HepG2 (cell line): ENCODE results near the gene GDAP1L1. TPM values are rescaled to one million over a fixed set of nuclear protein-coding genes. Genes with fewer than 3 reads are reported as not detected.
A peak's percentile ranks its signal among the peaks of the same experiment; 100 is the strongest.

Source experiments
- ATF5 ChIP-seq: sonication (generic); formaldehyde crosslinking; IDR thresholded peaks from 2 replicates; pipeline ENCODE4 v1.4.0; 2020; ENCODE audit warnings: mild to moderate bottlenecking, low read depth, missing genetic modification reagents
- BCL6 ChIP-seq: IDR thresholded peaks from 2 replicates; pipeline ENCODE4 v1.6.1; 2016; ENCODE audit warnings: missing genetic modification reagents, missing compliant biosample characterization
- HOXA3 ChIP-seq: sonication (generic); formaldehyde crosslinking; IDR thresholded peaks from 2 replicates; pipeline ENCODE4 v1.5.0; 2020; ENCODE audit warnings: missing genetic modification reagents
- MAFK ChIP-seq, 2 experiments: IDR thresholded peaks in 1 of 2; conservative IDR thresholded peaks in 1 of 2; 2 replicates each; pipeline ENCODE4 v1.6.1; 2011; ENCODE audit warnings: improper control_type of control experiment in 2 of 2, low read length in 2 of 2
- MTA3 ChIP-seq: sonication (generic); formaldehyde crosslinking; IDR thresholded peaks from 2 replicates; pipeline ENCODE4 v1.4.0; 2020; ENCODE audit warnings: missing genetic modification reagents
- NFYC ChIP-seq: IDR thresholded peaks from 2 replicates; pipeline ENCODE4 v1.6.1; 2016; ENCODE audit warnings: missing genetic modification reagents, missing compliant biosample characterization
- NR1H2 ChIP-seq: sonication (generic); formaldehyde crosslinking; IDR thresholded peaks from 2 replicates; pipeline ENCODE4 v1.8.1; 2022; ENCODE audit warnings: low read depth, missing genetic modification reagents, borderline replicate concordance
- NR2F1 ChIP-seq, 2 experiments: fragments of 450-650 bp in 1 of 2; formaldehyde crosslinking in 1 of 2; IDR thresholded peaks; 2 replicates each; pipeline versions ENCODE4 v1.5.0 to v1.6.1; 2016 to 2020; ENCODE audit warnings: mild to moderate bottlenecking in 1 of 2, missing compliant biosample characterization in 1 of 2, missing genetic modification reagents in 1 of 2, moderate library complexity in 1 of 2
- PLSCR1 ChIP-seq: sonication (generic); formaldehyde crosslinking; IDR thresholded peaks from 2 replicates; pipeline ENCODE4 v1.5.0; 2020; ENCODE audit warnings: missing genetic modification reagents, mild to moderate bottlenecking, borderline replicate concordance
- ZNF577 ChIP-seq: sonication (generic); formaldehyde crosslinking; IDR thresholded peaks from 2 replicates; pipeline ENCODE4 v1.4.0; 2020; ENCODE audit warnings: mild to moderate bottlenecking, low read depth, missing genetic modification reagents, borderline replicate concordance
- ZNF775 ChIP-seq: sonication (generic); formaldehyde crosslinking; IDR thresholded peaks from 2 replicates; pipeline ENCODE4 v1.4.0; 2020; ENCODE audit warnings: missing genetic modification reagents, mild to moderate bottlenecking, moderate library complexity, borderline replicate concordance
- polyA plus RNA-seq, 8 experiments: library from polyadenylated mRNA; depleted of rRNA in 3 of 8; stranded (reverse) in 7 of 8; unstranded in 1 of 8; fragments of >200 nt; fragmentation: Illumina TruSeq in 4 of 8; extraction: Trizol in 4 of 8; gene quantifications; 2 replicates each; pipeline versions ENCODE4 v1.2.1 to v1.2.3, GENCODE V29; 2011 to 2016; ENCODE audit warnings: low read depth in 4 of 8, missing spikeins in 1 of 8, mixed read lengths in 1 of 8; ENCODE audit not compliant: insufficient read depth in 1 of 8
- total RNA-seq, 5 experiments: library from RNA; depleted of rRNA; stranded (reverse); fragments of >200 nt; fragmentation: Illumina TruSeq; extraction: Trizol; gene quantifications; 2 replicates each; pipeline ENCODE4 v1.2.3, GENCODE V29; 2016; ENCODE audit warnings: low read depth in 1 of 5
- TF ChIP-seq, protein P1 (sequence below): sonication (generic); formaldehyde crosslinking; IDR thresholded peaks from 2 replicates; pipeline ENCODE4 v1.9.0; 2021; ENCODE audit warnings: missing genetic modification reagents, borderline replicate concordance
- TF ChIP-seq, protein P2 (sequence below): sonication (generic); formaldehyde crosslinking; IDR thresholded peaks from 2 replicates; pipeline ENCODE4 v1.4.0; 2020; ENCODE audit warnings: missing genetic modification reagents
- TF ChIP-seq, protein P3 (sequence below): fragments of 450-650 bp; IDR thresholded peaks from 2 replicates; pipeline ENCODE4 v1.6.1; 2017; ENCODE audit warnings: mild to moderate bottlenecking
- TF ChIP-seq, protein P4 (sequence below): sonication (generic); formaldehyde crosslinking; IDR thresholded peaks from 2 replicates; pipeline ENCODE4 v1.5.0; 2020; ENCODE audit warnings: mild to moderate bottlenecking, missing genetic modification reagents

The GDAP1L1 gene
- total and polyA plus RNA-seq, 2 of the 13 experiments (the other 11 are each of a cell fraction or from before 2014, with no cell fraction given) = 0.04 TPM; not detected in 1

DNA sequence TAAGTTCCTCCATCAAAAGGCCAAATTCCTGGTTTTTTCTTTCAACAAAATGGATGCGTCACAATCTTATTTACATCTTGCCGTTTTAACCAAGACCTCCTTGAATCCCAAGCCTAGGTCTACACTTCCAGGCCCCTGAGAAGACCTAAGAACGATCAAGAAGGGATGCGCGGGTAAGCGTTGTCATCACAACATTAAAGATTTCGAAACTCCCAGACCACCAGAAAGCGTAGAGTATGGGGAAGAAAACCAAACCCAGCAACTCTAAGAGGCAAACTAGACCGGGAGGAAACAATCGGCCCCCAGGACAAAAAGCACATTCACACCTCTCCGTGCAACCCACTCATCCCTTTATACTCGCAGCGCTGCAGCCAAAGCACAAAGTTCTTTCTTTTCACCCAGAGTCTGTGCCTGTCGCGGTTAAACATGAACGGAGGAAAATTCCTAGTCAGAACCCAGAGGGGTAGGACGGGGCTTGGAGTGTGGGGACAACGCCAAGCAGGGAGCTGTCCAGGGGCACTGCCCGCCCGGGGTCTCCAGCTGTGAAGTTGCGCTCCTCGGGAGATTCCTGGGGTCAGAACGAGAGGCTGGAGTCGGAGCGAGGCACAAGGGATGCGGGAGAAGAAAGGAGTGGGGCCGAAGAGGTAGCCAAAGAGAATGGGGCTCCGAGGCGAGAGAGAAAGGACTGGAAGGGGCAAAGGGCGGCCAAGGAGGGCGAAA is 37.3 kb upstream of the GDAP1L1 start (continued):
- TF ChIP-seq, protein P1, sequence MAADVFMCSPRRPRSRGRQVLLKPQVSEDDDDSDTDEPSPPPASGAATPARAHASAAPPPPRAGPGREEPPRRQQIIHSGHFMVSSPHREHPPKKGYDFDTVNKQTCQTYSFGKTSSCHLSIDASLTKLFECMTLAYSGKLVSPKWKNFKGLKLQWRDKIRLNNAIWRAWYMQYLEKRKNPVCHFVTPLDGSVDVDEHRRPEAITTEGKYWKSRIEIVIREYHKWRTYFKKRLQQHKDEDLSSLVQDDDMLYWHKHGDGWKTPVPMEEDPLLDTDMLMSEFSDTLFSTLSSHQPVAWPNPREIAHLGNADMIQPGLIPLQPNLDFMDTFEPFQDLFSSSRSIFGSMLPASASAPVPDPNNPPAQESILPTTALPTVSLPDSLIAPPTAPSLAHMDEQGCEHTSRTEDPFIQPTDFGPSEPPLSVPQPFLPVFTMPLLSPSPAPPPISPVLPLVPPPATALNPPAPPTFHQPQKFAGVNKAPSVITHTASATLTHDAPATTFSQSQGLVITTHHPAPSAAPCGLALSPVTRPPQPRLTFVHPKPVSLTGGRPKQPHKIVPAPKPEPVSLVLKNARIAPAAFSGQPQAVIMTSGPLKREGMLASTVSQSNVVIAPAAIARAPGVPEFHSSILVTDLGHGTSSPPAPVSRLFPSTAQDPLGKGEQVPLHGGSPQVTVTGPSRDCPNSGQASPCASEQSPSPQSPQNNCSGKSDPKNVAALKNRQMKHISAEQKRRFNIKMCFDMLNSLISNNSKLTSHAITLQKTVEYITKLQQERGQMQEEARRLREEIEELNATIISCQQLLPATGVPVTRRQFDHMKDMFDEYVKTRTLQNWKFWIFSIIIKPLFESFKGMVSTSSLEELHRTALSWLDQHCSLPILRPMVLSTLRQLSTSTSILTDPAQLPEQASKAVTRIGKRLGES (CRISPR knock-in tag) = no peak; the same call in 1 of the 2 replicates
- no peak; the same call in 1 of the 2 replicates for TF ChIP-seq HOXA3 (CRISPR knock-in tag)
- TF ChIP-seq NR1H2 (CRISPR knock-in tag) = no peak; the same call in 1 of the 2 replicates
- TF ChIP-seq, protein P2, sequence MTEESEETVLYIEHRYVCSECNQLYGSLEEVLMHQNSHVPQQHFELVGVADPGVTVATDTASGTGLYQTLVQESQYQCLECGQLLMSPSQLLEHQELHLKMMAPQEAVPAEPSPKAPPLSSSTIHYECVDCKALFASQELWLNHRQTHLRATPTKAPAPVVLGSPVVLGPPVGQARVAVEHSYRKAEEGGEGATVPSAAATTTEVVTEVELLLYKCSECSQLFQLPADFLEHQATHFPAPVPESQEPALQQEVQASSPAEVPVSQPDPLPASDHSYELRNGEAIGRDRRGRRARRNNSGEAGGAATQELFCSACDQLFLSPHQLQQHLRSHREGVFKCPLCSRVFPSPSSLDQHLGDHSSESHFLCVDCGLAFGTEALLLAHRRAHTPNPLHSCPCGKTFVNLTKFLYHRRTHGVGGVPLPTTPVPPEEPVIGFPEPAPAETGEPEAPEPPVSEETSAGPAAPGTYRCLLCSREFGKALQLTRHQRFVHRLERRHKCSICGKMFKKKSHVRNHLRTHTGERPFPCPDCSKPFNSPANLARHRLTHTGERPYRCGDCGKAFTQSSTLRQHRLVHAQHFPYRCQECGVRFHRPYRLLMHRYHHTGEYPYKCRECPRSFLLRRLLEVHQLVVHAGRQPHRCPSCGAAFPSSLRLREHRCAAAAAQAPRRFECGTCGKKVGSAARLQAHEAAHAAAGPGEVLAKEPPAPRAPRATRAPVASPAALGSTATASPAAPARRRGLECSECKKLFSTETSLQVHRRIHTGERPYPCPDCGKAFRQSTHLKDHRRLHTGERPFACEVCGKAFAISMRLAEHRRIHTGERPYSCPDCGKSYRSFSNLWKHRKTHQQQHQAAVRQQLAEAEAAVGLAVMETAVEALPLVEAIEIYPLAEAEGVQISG = no peak; the same call in 1 of the 2 replicates
- TF ChIP-seq PLSCR1 (CRISPR knock-in tag) = no peak
- TF ChIP-seq, protein P3, sequence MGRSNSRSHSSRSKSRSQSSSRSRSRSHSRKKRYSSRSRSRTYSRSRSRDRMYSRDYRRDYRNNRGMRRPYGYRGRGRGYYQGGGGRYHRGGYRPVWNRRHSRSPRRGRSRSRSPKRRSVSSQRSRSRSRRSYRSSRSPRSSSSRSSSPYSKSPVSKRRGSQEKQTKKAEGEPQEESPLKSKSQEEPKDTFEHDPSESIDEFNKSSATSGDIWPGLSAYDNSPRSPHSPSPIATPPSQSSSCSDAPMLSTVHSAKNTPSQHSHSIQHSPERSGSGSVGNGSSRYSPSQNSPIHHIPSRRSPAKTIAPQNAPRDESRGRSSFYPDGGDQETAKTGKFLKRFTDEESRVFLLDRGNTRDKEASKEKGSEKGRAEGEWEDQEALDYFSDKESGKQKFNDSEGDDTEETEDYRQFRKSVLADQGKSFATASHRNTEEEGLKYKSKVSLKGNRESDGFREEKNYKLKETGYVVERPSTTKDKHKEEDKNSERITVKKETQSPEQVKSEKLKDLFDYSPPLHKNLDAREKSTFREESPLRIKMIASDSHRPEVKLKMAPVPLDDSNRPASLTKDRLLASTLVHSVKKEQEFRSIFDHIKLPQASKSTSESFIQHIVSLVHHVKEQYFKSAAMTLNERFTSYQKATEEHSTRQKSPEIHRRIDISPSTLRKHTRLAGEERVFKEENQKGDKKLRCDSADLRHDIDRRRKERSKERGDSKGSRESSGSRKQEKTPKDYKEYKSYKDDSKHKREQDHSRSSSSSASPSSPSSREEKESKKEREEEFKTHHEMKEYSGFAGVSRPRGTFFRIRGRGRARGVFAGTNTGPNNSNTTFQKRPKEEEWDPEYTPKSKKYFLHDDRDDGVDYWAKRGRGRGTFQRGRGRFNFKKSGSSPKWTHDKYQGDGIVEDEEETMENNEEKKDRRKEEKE = no peak
- no peak for TF ChIP-seq MAFK (conservative IDR thresholded peaks at IDR 0.05 in 1 of 2, IDR thresholded peaks at IDR 0.05 in 1 of 2; ENCODE audit: low read length in 2 of 2)
- TF ChIP-seq, protein P4, sequence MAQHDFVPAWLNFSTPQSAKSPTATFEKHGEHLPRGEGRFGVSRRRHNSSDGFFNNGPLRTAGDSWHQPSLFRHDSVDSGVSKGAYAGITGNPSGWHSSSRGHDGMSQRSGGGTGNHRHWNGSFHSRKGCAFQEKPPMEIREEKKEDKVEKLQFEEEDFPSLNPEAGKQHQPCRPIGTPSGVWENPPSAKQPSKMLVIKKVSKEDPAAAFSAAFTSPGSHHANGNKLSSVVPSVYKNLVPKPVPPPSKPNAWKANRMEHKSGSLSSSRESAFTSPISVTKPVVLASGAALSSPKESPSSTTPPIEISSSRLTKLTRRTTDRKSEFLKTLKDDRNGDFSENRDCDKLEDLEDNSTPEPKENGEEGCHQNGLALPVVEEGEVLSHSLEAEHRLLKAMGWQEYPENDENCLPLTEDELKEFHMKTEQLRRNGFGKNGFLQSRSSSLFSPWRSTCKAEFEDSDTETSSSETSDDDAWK (CRISPR knock-in tag) = no peak
- TF ChIP-seq MTA3 (CRISPR knock-in tag) = no peak
- TF ChIP-seq BCL6 = no peak
- no peak for TF ChIP-seq NFYC (CRISPR knock-in tag)
- TF ChIP-seq ZNF775 (CRISPR knock-in tag) = peak; percentile 74; the same call in 1 of the 2 replicates
- no peak for TF ChIP-seq ATF5 (CRISPR knock-in tag)
- no peak for TF ChIP-seq NR2F1 (CRISPR knock-in tag; IDR thresholded peaks at IDR 0.05)
- TF ChIP-seq ZNF577 (CRISPR knock-in tag) = no peak
